IMR-90 (cell line): ENCODE data around the gene CDHR2.

Experiments
- CEBPB ChIP-seq: IDR thresholded peaks from 2 replicates; pipeline ENCODE4 v1.6.1; 2012; ENCODE audit warnings: low read depth, low read length, improper control_type of control experiment
- CTCF ChIP-seq: conservative IDR thresholded peaks from 2 replicates; pipeline ENCODE4 v1.5.1; 2012; ENCODE audit warnings: mild to moderate bottlenecking, low read depth, low read length, improper control_type of control experiment
- POLR2A ChIP-seq: IDR thresholded peaks from 2 replicates; pipeline ENCODE4 v1.6.1; 2012; ENCODE audit warnings: mild to moderate bottlenecking, low read depth, low read length
- RAD21 ChIP-seq: IDR thresholded peaks from 2 replicates; pipeline ENCODE4 v1.6.1; 2012; ENCODE audit warnings: low read length, improper control_type of control experiment
- RCOR1 ChIP-seq: IDR thresholded peaks from 2 replicates; pipeline ENCODE4 v1.6.1; 2012; ENCODE audit warnings: mild to moderate bottlenecking, low read length, improper control_type of control experiment; ENCODE audit not compliant: insufficient replicate concordance
- SMC3 ChIP-seq: fragments of 150-350 bp; IDR thresholded peaks from 2 replicates; pipeline ENCODE4 v1.6.1; 2016; ENCODE audit warnings: low read depth, mild to moderate bottlenecking, antibody characterized with exemption, low read length, moderate library complexity

DNA sequence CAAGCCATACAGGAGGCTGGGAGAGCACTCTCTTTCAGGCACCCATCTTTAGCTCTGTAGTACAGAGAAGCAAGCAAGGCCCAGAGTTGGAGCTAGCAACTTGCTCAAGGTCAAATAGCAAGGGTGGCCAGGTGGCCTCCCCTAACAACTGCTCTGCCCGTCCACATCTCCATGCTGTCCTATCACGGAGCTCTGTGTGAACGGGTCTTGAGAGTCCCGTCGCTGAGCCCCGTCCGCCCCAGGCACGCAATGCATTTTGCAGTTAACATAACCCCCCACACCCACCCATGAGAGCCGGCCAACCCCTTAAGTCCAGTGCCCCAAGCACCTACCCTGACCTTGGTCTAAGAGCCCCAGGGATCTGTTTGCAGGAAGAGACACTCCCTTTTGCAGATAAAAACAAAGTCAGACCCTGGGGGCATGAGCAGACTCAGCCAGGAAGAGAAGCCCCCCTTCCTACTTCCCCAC, 13.4 kb upstream of the CDHR2 start:
- TF ChIP-seq CTCF (no peak), POLR2A (no peak), RAD21 (no peak), SMC3 (no peak), CEBPB (no peak), RCOR1 (no peak)
